ENCODE measurements around the gene KCNQ1OT1.

Gene KCNQ1OT1

DNA sequence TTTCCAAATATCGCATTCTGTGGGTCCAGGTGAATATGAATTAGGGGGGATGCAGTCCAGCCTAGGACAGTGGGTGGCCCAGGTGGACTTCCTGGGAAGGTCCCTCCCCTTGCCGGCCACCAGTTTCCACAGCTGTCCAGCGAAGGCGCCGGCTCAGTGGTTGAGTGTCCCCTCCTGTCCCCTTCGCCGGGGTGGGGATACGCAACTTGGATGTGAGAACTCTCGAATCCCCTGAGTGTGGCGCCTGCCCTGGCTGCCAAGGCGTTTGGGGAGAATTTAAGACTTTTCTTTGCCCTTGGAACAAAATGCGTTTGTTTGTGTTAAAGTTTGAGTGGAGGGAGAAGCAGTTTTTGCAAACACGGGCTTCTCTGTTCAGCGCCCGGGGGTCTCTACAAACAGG is 123.7 kb downstream of the KCNQ1OT1 start:
- no peak for TF ChIP-seq JUND (IDR thresholded peaks at IDR 0.05; ENCODE audit: low read depth)
- DNase-seq (ENCODE audit: low read depth in 1 of 2, low spot score in 1 of 2), result no peak
- in situ Hi-C loops (cut with HindIII; ENCODE audit: low pct_unique_long_range_greater_than_20kb, low sequenced_read_pairs), result no loop called here

- TF ChIP-seq JUND (IDR thresholded peaks at IDR 0.05; ENCODE audit: low read depth), result no peak
- DNase-seq (ENCODE audit: low read depth in 1 of 2, low spot score in 1 of 2), result no peak
- in situ Hi-C loops (cut with HindIII; ENCODE audit: low pct_unique_long_range_greater_than_20kb, low sequenced_read_pairs), result no loop called here
Observed at GRCh38 chr11:2575591-2576051, 124.2 kb downstream of the KCNQ1OT1 start.

DNA sequence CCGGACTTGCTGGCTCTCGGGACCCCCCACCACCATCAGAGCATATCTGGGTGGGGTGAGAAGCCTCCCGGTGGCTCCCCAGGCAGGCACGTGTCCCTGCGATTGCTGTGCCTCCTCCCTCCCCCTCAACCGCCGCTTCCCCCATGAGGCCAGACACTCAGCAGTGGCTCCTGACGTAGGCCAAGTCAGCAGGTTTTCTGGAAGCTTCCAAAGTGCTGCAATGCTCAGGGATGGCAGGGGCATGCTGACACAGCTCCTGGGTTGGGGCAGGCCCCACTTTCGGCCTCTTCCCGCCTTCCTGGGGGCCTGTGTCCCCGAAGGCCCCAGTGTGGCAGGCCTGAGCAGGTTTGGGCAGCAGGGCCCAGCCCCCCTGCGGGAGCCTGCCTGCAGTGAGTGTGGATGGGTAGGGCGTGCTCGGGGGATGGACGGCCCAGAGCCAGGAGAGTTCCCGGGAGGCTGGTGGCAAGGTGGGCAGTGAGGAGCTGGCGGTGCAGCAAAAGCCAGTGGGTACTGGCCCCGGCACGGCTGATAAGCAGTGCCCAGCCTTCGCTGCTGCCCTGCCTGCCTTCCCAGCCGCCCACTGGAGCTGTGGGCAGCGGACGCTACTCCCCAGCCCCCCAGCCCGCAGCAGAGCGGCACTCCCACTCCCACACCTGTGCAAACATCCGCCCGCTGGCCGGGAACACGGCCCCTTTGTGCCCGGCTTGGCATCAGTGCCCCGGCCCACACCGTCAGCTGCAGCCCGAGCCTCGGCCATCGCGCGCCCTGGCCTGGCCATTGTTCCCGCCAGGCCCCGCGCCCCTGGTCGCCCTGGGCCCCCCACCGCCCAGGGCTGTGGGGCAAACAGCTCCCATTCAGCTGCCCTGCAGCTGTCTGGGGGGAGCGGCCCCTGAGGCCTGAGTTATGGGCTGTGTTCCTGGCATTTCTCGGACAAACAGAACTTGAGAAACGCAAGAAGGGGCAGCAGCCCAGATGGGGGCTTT is 125.0 kb downstream of the KCNQ1OT1 start:
- TF ChIP-seq JUND (IDR thresholded peaks at IDR 0.05; ENCODE audit: low read depth), result no peak
- in situ Hi-C loops (cut with HindIII; ENCODE audit: low pct_unique_long_range_greater_than_20kb, low sequenced_read_pairs), result no loop called here
- no peak for DNase-seq (ENCODE audit: low read depth in 1 of 2, low spot score in 1 of 2)

GRCh38 chr11:2574043-2574552 is 125.7 kb downstream of the KCNQ1OT1 start:
- no peak for TF ChIP-seq JUND (IDR thresholded peaks at IDR 0.05; ENCODE audit: low read depth)
- in situ Hi-C loops (cut with HindIII; ENCODE audit: low pct_unique_long_range_greater_than_20kb, low sequenced_read_pairs), result no loop called here
- DNase-seq (ENCODE audit: low read depth in 1 of 2, low spot score in 1 of 2), result no peak

GRCh38 chr11:2573240-2574042 is 126.4 kb downstream of the KCNQ1OT1 start:
- in situ Hi-C loops (cut with HindIII; ENCODE audit: low pct_unique_long_range_greater_than_20kb, low sequenced_read_pairs), result no loop called here
- TF ChIP-seq JUND (IDR thresholded peaks at IDR 0.05; ENCODE audit: low read depth), result no peak
- no peak for DNase-seq (ENCODE audit: low read depth in 1 of 2, low spot score in 1 of 2)

DNA sequence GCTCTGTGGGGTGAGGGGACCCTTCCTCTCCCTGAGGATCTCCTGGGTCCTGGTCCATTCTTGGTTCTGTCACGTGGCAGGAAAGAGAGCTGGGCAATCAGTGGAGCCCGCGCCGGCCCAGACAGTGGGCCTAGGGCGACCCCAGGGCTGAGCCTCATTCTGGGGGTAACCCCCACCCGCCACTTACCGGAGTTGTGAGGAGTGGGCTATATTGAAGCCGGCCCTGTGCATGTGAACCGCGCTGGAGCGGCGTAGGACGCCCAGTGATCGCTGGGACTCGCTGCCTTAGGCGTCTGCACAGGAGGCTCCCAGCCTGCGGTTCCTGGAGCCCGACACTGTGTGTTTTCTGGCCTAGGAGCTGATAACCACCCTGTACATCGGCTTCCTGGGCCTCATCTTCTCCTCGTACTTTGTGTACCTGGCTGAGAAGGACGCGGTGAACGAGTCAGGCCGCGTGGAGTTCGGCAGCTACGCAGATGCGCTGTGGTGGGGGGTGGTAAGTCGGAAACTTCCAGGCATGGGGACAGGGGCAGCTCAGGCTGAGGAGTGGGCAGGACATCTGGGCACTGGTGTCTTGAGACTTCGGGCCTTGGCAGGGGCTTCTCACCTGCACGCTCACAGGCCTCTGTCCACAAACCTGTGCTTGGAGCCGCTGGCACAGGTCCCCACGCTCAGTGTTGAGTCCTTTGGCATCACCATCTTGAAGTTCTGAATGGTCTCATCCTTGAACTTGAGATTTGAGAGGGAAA is 127.1 kb downstream of the KCNQ1OT1 start:
- no peak for DNase-seq (ENCODE audit: low read depth in 1 of 2, low spot score in 1 of 2)
- TF ChIP-seq JUND (IDR thresholded peaks at IDR 0.05; ENCODE audit: low read depth), result no peak
- in situ Hi-C loops (cut with HindIII; ENCODE audit: low pct_unique_long_range_greater_than_20kb, low sequenced_read_pairs), result no loop called here

- TF ChIP-seq JUND (IDR thresholded peaks at IDR 0.05; ENCODE audit: low read depth), result no peak
- DNase-seq (ENCODE audit: low read depth in 1 of 2, low spot score in 1 of 2), result no peak
- in situ Hi-C loops (cut with HindIII; ENCODE audit: low pct_unique_long_range_greater_than_20kb, low sequenced_read_pairs), result no loop called here
Observed at GRCh38 chr11:2571598-2572281, 128.1 kb downstream of the KCNQ1OT1 start.

GRCh38 chr11:2570841-2571597 is 128.8 kb downstream of the KCNQ1OT1 start:
- DNase-seq (ENCODE audit: low read depth in 1 of 2, low spot score in 1 of 2), result no peak
- in situ Hi-C loops (cut with HindIII; ENCODE audit: low pct_unique_long_range_greater_than_20kb, low sequenced_read_pairs), result no loop called here
- no peak for TF ChIP-seq JUND (IDR thresholded peaks at IDR 0.05; ENCODE audit: low read depth)

DNA sequence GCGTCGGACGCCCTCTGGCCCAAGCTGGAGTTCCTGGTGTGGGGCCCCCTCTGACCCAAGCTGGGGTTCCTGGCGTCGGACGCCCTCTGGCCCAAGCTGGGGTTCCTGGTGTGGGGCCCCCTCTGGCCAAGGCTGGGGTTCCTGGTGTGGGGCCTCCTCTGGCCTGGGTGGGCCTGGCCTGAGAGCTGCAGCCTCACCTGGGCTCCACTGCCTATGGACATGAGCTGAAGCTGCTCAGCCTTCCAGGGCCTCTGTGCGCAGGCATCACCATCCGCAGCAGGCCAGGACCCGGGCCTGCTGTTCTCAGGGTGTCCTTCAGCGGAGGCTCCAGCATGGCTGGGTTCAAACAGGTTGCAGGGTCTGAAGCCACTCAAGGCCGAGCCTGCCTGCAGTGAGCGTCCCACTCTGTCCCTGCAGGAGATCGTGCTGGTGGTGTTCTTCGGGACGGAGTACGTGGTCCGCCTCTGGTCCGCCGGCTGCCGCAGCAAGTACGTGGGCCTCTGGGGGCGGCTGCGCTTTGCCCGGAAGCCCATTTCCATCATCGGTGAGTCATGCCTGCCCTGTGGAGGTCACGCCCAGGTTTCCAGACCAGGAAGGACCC is 129.5 kb downstream of the KCNQ1OT1 start:
- DNase-seq (ENCODE audit: low read depth in 1 of 2, low spot score in 1 of 2), result no peak
- TF ChIP-seq JUND (IDR thresholded peaks at IDR 0.05; ENCODE audit: low read depth), result no peak
- in situ Hi-C loops (cut with HindIII; ENCODE audit: low pct_unique_long_range_greater_than_20kb, low sequenced_read_pairs), result no loop called here

DNA sequence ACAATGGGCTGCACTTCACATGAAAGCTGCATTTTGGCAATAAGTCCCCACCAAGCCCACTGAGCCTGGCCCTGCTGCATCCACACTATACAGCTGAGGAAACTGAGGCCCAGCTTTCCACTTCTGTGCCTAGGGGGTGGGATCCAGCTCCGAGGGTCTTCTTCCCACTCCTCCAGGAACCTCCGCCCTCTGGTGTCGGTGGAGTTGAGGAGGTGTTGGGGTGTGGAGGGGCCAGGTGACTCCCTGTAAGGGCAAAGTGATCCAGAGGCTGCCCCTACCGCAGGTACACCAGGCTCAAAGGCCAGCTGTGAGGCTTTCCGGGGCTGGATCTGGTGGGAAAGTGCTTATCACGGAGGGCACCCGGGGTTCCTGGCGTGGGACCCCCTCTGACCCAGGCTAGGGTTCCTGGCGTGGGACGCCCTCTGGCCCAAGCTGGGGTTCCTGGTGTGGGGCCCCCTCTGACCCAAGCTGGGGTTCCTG is 130.0 kb downstream of the KCNQ1OT1 start:
- DNase-seq (ENCODE audit: low read depth in 1 of 2, low spot score in 1 of 2), result no peak
- TF ChIP-seq JUND (IDR thresholded peaks at IDR 0.05; ENCODE audit: low read depth), result no peak
- in situ Hi-C loops (cut with HindIII; ENCODE audit: low pct_unique_long_range_greater_than_20kb, low sequenced_read_pairs), result no loop called here
